Heart left ventricle (tissue), 13 donors: ENCODE measurements around the gene KDELR3.

ENCODE experiments used
- POLR2A ChIP-seq, 2 donors: fragments of 450-650 bp; IDR thresholded peaks; one replicate each; pipeline ENCODE4 v1.6.1; 2017; ENCODE audit warnings: antibody characterized with exemption in 2 of 2, mild to moderate bottlenecking in 2 of 2, moderate library complexity in 2 of 2
- TF ChIP-seq, protein P1 (sequence below), 12 donors: fragments of 200-600 bp; sonication (generic) in 4 of 12; IDR thresholded peaks; one replicate each; pipeline versions ENCODE4 v1.5.0 to v1.8.0; 2018 to 2022; ENCODE audit warnings: antibody characterized with exemption in 12 of 12, mild to moderate bottlenecking in 5 of 12
- donor health status: ischemic (EF 13 %, LVEDD 7.1; RV severe dilation, severe dysfunction).
- donor health status: DM: no; HTN: yes; CAD: no.
- donor health status: DM: no; HTN: no; CAD: no.
- donor health status: ischemic (EF 25% LVEDD 6.9; RV normal size, moderate dysfunction).
- donor health status: ischemic (EF 25% LVEDD 5.7; RV mildly dilated, moderate dysfunction).
- donor health status: ischemic (EF 35%, LVEDD 5.7; RV mildly dilated, moderate dysfunction).
- donor health status: nonischemic (EF 11% LVEDD 7.7; RV severe dilation, severe dysfunction).
- donor health status: DM: yes; HTN: yes; CAD: no.
- donor health status: PGD.
- donor health status: ischemic (EF 29% LVEDD 5.4; RV normal size, mild dysfunction).
- donor health status: nonischemic (EF 23%, LVEDD 6.1; RV moderate dilation, normal function).

GRCh38 chr22:38490915-38491314 is 23.0 kb downstream of the KDELR3 start:
- TF ChIP-seq, protein P1, sequence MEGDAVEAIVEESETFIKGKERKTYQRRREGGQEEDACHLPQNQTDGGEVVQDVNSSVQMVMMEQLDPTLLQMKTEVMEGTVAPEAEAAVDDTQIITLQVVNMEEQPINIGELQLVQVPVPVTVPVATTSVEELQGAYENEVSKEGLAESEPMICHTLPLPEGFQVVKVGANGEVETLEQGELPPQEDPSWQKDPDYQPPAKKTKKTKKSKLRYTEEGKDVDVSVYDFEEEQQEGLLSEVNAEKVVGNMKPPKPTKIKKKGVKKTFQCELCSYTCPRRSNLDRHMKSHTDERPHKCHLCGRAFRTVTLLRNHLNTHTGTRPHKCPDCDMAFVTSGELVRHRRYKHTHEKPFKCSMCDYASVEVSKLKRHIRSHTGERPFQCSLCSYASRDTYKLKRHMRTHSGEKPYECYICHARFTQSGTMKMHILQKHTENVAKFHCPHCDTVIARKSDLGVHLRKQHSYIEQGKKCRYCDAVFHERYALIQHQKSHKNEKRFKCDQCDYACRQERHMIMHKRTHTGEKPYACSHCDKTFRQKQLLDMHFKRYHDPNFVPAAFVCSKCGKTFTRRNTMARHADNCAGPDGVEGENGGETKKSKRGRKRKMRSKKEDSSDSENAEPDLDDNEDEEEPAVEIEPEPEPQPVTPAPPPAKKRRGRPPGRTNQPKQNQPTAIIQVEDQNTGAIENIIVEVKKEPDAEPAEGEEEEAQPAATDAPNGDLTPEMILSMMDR (IDR thresholded peaks at IDR 0.05): no peak
- TF ChIP-seq POLR2A (IDR thresholded peaks at IDR 0.05): no peak
